Dermis blood vessel endothelial cell (primary cell): Measurements from ENCODE around the gene TRIM43B. TPM values are rescaled to one million over a fixed set of nuclear protein-coding genes. Genes with fewer than 3 reads are reported as not detected.
"Not testable (repeated sequence)": the region's sequence is repeated elsewhere in the genome, so short reads cannot be mapped to it uniquely, and the experiment has no call there.

ENCODE experiments used
- DNase-seq: peaks from one replicate; pipeline ENCODE4 v3.0.0; 2010
- total RNA-seq: library from RNA; depleted of rRNA; stranded (reverse); fragments of >200 nt; gene quantifications from 2 replicates; pipeline ENCODE4 v1.2.3, GENCODE V29; 2014

The TRIM43B gene
- total RNA-seq, 1 donor from 2014 or later: 0.17 TPM

DNA sequence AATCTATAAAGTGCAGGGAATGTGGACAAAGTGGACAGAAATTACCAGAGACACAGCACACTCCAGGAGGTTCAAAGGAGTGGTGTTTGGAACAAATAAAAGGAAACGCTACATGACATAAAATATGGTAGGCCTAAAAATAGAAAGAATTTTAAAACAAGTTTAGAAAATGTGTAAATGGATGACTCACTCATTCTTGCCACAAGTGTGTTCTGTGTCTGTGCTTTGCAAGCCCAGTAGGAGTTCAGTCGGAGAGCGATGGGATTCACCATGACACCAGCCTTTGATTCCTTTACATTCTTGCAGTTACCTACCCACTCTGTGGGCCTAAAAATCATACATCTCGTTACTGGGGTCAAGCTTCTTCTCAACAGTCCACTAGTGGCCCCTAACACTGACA, 51.2 kb downstream of the TRIM43B start:
- not testable (repeated sequence) for DNase-seq

DNA sequence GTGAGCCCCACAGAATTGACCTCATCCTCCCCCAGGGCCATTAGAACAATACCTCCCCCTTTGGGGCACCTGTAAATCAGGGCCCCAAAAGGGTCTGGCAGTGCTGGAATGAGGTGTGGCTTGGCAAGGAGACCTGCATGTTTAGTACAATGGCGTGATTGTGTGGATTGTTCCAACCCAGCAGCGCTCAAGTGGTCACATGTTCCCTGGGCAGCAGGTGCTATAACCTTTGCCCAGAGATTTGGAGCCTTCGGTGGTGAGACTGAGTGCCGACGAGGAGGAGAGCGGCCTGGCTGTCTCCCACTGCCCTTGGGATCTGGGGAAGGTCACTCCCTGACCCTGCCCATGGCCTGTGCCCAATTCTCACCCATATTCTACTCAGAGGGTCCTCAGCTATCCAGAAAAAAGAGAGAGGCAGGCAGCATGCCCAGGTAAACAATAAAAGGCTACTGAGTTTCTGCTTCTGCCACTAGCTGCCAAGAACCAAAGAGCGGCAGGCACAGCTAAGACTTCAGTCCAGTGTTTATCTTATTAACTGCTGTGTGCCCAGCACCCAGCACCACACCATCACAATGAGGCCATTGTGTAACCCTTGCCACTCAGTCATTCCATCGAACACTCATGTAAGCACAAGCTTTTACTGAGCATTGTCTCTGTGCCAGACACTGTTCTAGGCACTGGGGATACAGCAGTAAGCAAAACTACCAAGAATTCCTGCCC, 54.6 kb downstream of the TRIM43B start:
- not testable (repeated sequence) for DNase-seq

DNA sequence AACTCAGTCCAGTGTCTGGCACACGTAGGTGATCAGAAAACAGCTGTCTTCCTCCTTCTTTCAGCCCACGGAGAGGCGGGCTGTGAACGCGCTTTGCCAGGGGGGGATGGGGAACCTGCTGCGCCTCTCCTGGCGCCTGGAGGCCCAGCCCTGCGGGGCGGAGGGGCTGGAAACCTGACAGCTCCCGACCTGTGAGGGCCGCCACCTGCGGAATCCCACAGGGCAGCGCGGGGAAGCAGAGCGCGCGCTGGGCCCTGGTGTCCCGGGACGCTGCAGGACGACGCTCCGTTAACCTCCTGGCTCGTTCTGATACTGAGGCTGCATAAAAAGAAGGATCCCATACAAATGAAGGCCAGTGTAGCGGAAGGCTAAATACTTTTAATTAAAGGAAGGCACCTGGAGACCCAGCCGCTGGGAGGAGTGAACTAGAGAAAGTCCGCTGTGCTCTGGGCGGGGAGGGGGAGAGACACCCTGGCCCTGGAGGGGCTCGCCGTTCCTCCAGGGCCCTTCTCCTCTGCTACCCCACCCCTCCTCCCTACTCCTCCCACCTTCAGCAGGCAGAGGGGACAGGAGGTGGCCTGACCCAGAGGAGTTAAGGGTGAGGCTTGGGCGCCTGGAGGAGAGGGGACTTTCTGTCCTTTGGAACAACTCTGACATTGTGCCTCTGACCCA, 57.2 kb downstream of the TRIM43B start:
- not testable (repeated sequence) for DNase-seq

Other genes starting within 250 kb of the TRIM43B start
- gene PROM2, start 210.3 kb downstream of the TRIM43B start, total RNA-seq: 0.05 and 0.34 TPM in 2 replicates
- gene KCNIP3, start 187.4 kb downstream of the TRIM43B start, total RNA-seq: 0.14 and 0.51 TPM in 2 replicates
- 16.0 and 24.1 TPM in 2 replicates for gene FAHD2A, start 82.0 kb downstream of the TRIM43B start, total RNA-seq
- gene TRIM43, start 107.2 kb upstream of the TRIM43B start, total RNA-seq: not detected in 2 replicates